HUES64 (cell line): ENCODE results near the gene PHLDA1.

ENCODE experiments used
- H3K27ac ChIP-seq: 2 replicates; pipeline ENCODE4 v1.7.0; 2013; ENCODE audit warnings: low read depth, low read length, inconsistent platforms
- H3K27me3 ChIP-seq: 2 replicates; pipeline ENCODE4 v1.6.1; 2013; ENCODE audit warnings: mild to moderate bottlenecking, low read length; ENCODE audit not compliant: insufficient read depth
- H3K36me3 ChIP-seq: 2 replicates; pipeline ENCODE4 v1.6.1; 2013; ENCODE audit warnings: mild to moderate bottlenecking, low read length; ENCODE audit not compliant: insufficient read depth
- H3K4me1 ChIP-seq: 2 replicates; pipeline ENCODE4 v1.6.1; 2013; ENCODE audit warnings: mild to moderate bottlenecking, low read length, moderate library complexity; ENCODE audit not compliant: insufficient read depth
- H3K4me3 ChIP-seq: 2 replicates; pipeline ENCODE4 v1.5.1; 2013; ENCODE audit warnings: mild to moderate bottlenecking, low read length, moderate library complexity
- H3K9ac ChIP-seq: 2 replicates; pipeline ENCODE4 v1.6.1; 2013; ENCODE audit warnings: mild to moderate bottlenecking, low read depth, low read length
- H3K9me3 ChIP-seq: 2 replicates; pipeline ENCODE4 v1.6.1; 2013; ENCODE audit warnings: low read depth, low read length; ENCODE audit not compliant: insufficient read depth
- WGBS: fragments of 150-250, 120-280 bp; methylation state at CpG from one replicate; pipeline ENCODE4 v1.1.7; 2013; ENCODE audit warnings: missing lambda C conversion rate; 5-methylcytosine and 5-hydroxymethylcytosine counted together

The PHLDA1 gene

GRCh38 chr12:76037130-76038103, 5.8 kb upstream of the PHLDA1 start:
- H3K9me3 ChIP-seq = no peaks in the 10 kb centered on the region
- H3K4me1 ChIP-seq = peaks cover 34% of the 10 kb centered on the region
- H3K27ac ChIP-seq = peak overlapping the region; percentile 15; the same call in 1 of the 2 replicates

GRCh38 chr12:76035045-76035444, 3.5 kb upstream of the PHLDA1 start:
- Histone ChIP-seq H3K4me1 (peaks cover 34% of the 10 kb centered on the region), H3K9ac (no peak overlapping the region), H3K27me3 (no peaks in the 10 kb centered on the region), H3K36me3 (no peaks in the 10 kb centered on the region), H3K27ac (no peak overlapping the region), H3K4me3 (no peak overlapping the region), H3K9me3 (no peaks in the 10 kb centered on the region)
- WGBS = 91% methylated on average over 3 of the region's 3 CpGs

More at GRCh38 chr12:76037130-76038103, 5.8 kb upstream of the PHLDA1 start:
- Histone ChIP-seq H3K4me3 (no peak overlapping the region), H3K27me3 (no peaks in the 10 kb centered on the region), H3K9ac (no peak overlapping the region), H3K36me3 (no peaks in the 10 kb centered on the region)
- WGBS = 51% methylated on average over 13 of the region's 13 CpGs

- WGBS = 78% methylated on average over 5 of the region's 5 CpGs
- Histone ChIP-seq H3K9ac (peak overlapping the region; percentile 88), H3K4me3 (peak overlapping the region; percentile 95), H3K27me3 (no peaks in the 10 kb centered on the region), H3K36me3 (peaks cover 15% of the 10 kb centered on the region), H3K27ac (peak overlapping the region; percentile 86), H3K9me3 (no peaks in the 10 kb centered on the region), H3K4me1 (peaks cover 30% of the 10 kb centered on the region)
Measured at GRCh38 chr12:76033081-76034011, 1.8 kb upstream of the PHLDA1 start.

GRCh38 chr12:76032043-76032981, 736 bp upstream of the PHLDA1 start:
- peaks cover 24% of the 10 kb centered on the region for H3K4me1 ChIP-seq
- peaks cover 24% of the 10 kb centered on the region for H3K36me3 ChIP-seq
- H3K9me3 ChIP-seq = no peaks in the 10 kb centered on the region
- peak overlapping the region; percentile 95 for H3K4me3 ChIP-seq
- H3K9ac ChIP-seq = peak overlapping the region; percentile 88
- no peaks in the 10 kb centered on the region for H3K27me3 ChIP-seq
- H3K27ac ChIP-seq = peak overlapping the region; percentile 86
- WGBS = under 1% methylated on average over 58 of the region's 58 CpGs

- Histone ChIP-seq H3K4me3 (peak overlapping the region; percentile 95), H3K27ac (peak overlapping the region; percentile 86), H3K4me1 (peaks cover 26% of the 10 kb centered on the region), H3K9me3 (no peaks in the 10 kb centered on the region), H3K36me3 (peaks cover 33% of the 10 kb centered on the region), H3K9ac (peak overlapping the region; percentile 88), H3K27me3 (no peaks in the 10 kb centered on the region)
- WGBS = under 1% methylated on average over 26 of the region's 26 CpGs
Measured at GRCh38 chr12:76031081-76031413, 529 bp downstream of the PHLDA1 start.

- peak overlapping the region; percentile 86 for H3K27ac ChIP-seq
- WGBS = under 1% methylated on average over 40 of the region's 40 CpGs
- H3K4me3 ChIP-seq = peak overlapping the region; percentile 95
Measured at GRCh38 chr12:76030341-76031080, 1.1 kb downstream of the PHLDA1 start.

GRCh38 chr12:76029982-76030340, 1.6 kb downstream of the PHLDA1 start:
- WGBS = under 1% methylated on average over 22 of the region's 22 CpGs
- H3K9ac ChIP-seq = peak overlapping the region; percentile 88
- H3K27ac ChIP-seq = peak overlapping the region; percentile 7; the same call in 1 of the 2 replicates
- peaks cover 36% of the 10 kb centered on the region for H3K4me1 ChIP-seq
- H3K36me3 ChIP-seq = peaks cover 33% of the 10 kb centered on the region
- H3K9me3 ChIP-seq = no peaks in the 10 kb centered on the region
- H3K27me3 ChIP-seq = no peaks in the 10 kb centered on the region
- peak overlapping the region; percentile 95 for H3K4me3 ChIP-seq

More at GRCh38 chr12:76030341-76031080, 1.1 kb downstream of the PHLDA1 start:
- Histone ChIP-seq H3K36me3 (peaks cover 33% of the 10 kb centered on the region), H3K9ac (peak overlapping the region; percentile 88), H3K27me3 (no peaks in the 10 kb centered on the region), H3K4me1 (peaks cover 31% of the 10 kb centered on the region), H3K9me3 (no peaks in the 10 kb centered on the region)

- no peaks in the 10 kb centered on the region for H3K9me3 ChIP-seq
- H3K4me1 ChIP-seq = peaks cover 34% of the 10 kb centered on the region
- H3K4me3 ChIP-seq = peak overlapping the region; percentile 95
- peak overlapping the region; percentile 67 for H3K27ac ChIP-seq
- 60% methylated on average over 3 of the region's 3 CpGs for WGBS
- H3K36me3 ChIP-seq = peaks cover 33% of the 10 kb centered on the region
- H3K27me3 ChIP-seq = no peaks in the 10 kb centered on the region
- H3K9ac ChIP-seq = peak overlapping the region; percentile 88
Measured at GRCh38 chr12:76028571-76029277, 2.9 kb downstream of the PHLDA1 start.

- H3K9ac ChIP-seq = no peak overlapping the region
- whole genome bisulfite sequencing = 86% methylated on average over 1 of the region's 1 CpG
- no peak overlapping the region; the same call in 1 of the 2 replicates for H3K27ac ChIP-seq
- no peaks in the 10 kb centered on the region for H3K9me3 ChIP-seq
- peaks cover 33% of the 10 kb centered on the region for H3K36me3 ChIP-seq
- H3K4me1 ChIP-seq = peaks cover 24% of the 10 kb centered on the region
- 0 out of 2 replicates have a peak overlapping the region, but pooled peaks have one; percentile 1 for H3K4me3 ChIP-seq
- no peaks in the 10 kb centered on the region for H3K27me3 ChIP-seq
Measured at GRCh38 chr12:76026643-76027063, 4.9 kb downstream of the PHLDA1 start.
